Measurements from ENCODE around the gene MNS1. TPM values are rescaled to one million over a fixed set of nuclear protein-coding genes. Genes with fewer than 3 reads are reported as not detected.

Gene MNS1
- total and polyA plus RNA-seq, 2 experiments from 2014 or later = 2.9 to 16.9 TPM

DNA sequence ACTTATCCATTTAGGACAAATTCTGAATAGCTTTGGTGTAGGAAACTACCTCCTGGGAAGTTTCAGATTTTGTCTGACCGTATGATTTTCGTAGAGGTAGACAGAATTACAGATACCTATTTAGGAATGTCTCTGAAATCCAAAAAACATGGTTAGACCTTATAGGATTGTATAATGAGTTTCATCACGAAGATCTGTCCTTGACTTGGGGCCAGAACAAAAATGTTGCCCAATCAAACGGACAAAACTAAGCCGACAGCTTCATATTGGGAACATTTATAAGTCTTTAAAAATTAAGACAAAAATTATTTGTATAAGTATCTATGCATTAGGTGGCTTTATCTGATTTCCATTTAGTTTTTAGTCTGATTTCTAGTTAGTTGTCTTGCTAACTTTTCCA, 32.6 kb downstream of the MNS1 start:
- Histone ChIP-seq H3K4me2 (no peak overlapping the region), H3K4me3 (no peak overlapping the region), H3K4me1 (ENCODE audit: insufficient read depth) (no peaks in the 10 kb centered on the region), H3K27me3 (ENCODE audit: insufficient read depth) (no peaks in the 10 kb centered on the region), H3K9me2 (ENCODE audit: insufficient read depth) (no peaks in the 10 kb centered on the region), H3K36me3 (ENCODE audit: insufficient read depth) (no peaks in the 10 kb centered on the region), H2AFZ (no peak overlapping the region), H4K20me1 (replicated peaks; ENCODE audit: insufficient read depth) (no peaks in the 10 kb centered on the region), H3K27ac (ENCODE audit: low read depth) (no peak overlapping the region), H3K79me2 (replicated peaks; ENCODE audit: insufficient read depth) (no peaks in the 10 kb centered on the region), H3F3A (replicated peaks; ENCODE audit: low read depth) (no peaks in the 10 kb centered on the region)
- TF ChIP-seq POLR2AphosphoS5 (IDR thresholded peaks at IDR 0.05; ENCODE audit: low read depth) = no peak
- no peak for TF ChIP-seq JUNB (IDR thresholded peaks at IDR 0.05; ENCODE audit: unreplicated experiment)
- TF ChIP-seq CTCF (conservative IDR thresholded peaks at IDR 0.05; ENCODE audit: low read depth in 2 of 2) = no peak
- TF ChIP-seq ETS1 (IDR thresholded peaks at IDR 0.05) = no peak
- TF ChIP-seq ZNF331 (CRISPR knock-in tag; IDR thresholded peaks at IDR 0.05; ENCODE audit: low read depth) = no peak
- TF ChIP-seq ZNF114 (CRISPR knock-in tag; IDR thresholded peaks at IDR 0.05) = no peak
- TF ChIP-seq EZH2 (IDR thresholded peaks at IDR 0.05; ENCODE audit: low read depth, unreplicated experiment) = no peak
- TF ChIP-seq EZH2phosphoT487 (IDR thresholded peaks at IDR 0.05; ENCODE audit: unreplicated experiment) = no peak
- TF ChIP-seq NANOG (IDR thresholded peaks at IDR 0.05; ENCODE audit: borderline replicate concordance) = no peak
- TF ChIP-seq, protein P1, sequence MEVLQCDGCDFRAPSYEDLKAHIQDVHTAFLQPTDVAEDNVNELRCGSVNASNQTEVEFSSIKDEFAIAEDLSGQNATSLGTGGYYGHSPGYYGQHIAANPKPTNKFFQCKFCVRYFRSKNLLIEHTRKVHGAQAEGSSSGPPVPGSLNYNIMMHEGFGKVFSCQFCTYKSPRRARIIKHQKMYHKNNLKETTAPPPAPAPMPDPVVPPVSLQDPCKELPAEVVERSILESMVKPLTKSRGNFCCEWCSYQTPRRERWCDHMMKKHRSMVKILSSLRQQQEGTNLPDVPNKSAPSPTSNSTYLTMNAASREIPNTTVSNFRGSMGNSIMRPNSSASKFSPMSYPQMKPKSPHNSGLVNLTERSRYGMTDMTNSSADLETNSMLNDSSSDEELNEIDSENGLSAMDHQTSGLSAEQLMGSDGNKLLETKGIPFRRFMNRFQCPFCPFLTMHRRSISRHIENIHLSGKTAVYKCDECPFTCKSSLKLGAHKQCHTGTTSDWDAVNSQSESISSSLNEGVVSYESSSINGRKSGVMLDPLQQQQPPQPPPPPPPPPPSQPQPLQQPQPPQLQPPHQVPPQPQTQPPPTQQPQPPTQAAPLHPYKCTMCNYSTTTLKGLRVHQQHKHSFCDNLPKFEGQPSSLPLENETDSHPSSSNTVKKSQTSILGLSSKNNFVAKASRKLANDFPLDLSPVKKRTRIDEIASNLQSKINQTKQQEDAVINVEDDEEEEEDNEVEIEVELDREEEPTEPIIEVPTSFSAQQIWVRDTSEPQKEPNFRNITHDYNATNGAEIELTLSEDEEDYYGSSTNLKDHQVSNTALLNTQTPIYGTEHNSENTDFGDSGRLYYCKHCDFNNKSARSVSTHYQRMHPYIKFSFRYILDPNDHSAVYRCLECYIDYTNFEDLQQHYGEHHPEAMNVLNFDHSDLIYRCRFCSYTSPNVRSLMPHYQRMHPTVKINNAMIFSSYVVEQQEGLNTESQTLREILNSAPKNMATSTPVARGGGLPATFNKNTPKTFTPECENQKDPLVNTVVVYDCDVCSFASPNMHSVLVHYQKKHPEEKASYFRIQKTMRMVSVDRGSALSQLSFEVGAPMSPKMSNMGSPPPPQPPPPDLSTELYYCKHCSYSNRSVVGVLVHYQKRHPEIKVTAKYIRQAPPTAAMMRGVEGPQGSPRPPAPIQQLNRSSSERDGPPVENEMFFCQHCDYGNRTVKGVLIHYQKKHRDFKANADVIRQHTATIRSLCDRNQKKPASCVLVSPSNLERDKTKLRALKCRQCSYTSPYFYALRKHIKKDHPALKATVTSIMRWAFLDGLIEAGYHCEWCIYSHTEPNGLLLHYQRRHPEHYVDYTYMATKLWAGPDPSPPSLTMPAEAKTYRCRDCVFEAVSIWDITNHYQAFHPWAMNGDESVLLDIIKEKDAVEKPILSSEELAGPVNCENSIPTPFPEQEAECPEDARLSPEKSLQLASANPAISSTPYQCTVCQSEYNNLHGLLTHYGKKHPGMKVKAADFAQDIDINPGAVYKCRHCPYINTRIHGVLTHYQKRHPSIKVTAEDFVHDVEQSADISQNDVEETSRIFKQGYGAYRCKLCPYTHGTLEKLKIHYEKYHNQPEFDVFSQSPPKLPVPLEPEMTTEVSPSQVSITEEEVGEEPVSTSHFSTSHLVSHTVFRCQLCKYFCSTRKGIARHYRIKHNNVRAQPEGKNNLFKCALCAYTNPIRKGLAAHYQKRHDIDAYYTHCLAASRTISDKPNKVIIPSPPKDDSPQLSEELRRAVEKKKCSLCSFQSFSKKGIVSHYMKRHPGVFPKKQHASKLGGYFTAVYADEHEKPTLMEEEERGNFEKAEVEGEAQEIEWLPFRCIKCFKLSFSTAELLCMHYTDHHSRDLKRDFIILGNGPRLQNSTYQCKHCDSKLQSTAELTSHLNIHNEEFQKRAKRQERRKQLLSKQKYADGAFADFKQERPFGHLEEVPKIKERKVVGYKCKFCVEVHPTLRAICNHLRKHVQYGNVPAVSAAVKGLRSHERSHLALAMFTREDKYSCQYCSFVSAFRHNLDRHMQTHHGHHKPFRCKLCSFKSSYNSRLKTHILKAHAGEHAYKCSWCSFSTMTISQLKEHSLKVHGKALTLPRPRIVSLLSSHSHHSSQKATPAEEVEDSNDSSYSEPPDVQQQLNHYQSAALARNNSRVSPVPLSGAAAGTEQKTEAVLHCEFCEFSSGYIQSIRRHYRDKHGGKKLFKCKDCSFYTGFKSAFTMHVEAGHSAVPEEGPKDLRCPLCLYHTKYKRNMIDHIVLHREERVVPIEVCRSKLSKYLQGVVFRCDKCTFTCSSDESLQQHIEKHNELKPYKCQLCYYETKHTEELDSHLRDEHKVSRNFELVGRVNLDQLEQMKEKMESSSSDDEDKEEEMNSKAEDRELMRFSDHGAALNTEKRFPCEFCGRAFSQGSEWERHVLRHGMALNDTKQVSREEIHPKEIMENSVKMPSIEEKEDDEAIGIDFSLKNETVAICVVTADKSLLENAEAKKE (CRISPR knock-in tag; IDR thresholded peaks at IDR 0.05) = no peak
- no peak for TF ChIP-seq STAT1 (IDR thresholded peaks at IDR 0.05; ENCODE audit: unreplicated experiment)
- TF ChIP-seq CREB1 (CRISPR knock-in tag; IDR thresholded peaks at IDR 0.05; ENCODE audit: low read depth) = no peak
- TF ChIP-seq, protein P2, sequence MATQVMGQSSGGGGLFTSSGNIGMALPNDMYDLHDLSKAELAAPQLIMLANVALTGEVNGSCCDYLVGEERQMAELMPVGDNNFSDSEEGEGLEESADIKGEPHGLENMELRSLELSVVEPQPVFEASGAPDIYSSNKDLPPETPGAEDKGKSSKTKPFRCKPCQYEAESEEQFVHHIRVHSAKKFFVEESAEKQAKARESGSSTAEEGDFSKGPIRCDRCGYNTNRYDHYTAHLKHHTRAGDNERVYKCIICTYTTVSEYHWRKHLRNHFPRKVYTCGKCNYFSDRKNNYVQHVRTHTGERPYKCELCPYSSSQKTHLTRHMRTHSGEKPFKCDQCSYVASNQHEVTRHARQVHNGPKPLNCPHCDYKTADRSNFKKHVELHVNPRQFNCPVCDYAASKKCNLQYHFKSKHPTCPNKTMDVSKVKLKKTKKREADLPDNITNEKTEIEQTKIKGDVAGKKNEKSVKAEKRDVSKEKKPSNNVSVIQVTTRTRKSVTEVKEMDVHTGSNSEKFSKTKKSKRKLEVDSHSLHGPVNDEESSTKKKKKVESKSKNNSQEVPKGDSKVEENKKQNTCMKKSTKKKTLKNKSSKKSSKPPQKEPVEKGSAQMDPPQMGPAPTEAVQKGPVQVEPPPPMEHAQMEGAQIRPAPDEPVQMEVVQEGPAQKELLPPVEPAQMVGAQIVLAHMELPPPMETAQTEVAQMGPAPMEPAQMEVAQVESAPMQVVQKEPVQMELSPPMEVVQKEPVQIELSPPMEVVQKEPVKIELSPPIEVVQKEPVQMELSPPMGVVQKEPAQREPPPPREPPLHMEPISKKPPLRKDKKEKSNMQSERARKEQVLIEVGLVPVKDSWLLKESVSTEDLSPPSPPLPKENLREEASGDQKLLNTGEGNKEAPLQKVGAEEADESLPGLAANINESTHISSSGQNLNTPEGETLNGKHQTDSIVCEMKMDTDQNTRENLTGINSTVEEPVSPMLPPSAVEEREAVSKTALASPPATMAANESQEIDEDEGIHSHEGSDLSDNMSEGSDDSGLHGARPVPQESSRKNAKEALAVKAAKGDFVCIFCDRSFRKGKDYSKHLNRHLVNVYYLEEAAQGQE (IDR thresholded peaks at IDR 0.05; ENCODE audit: unreplicated experiment) = no peak
- H3K9me3 Mint-ChIP-seq = peaks cover 16% of the 10 kb centered on the region
- H3K27ac Mint-ChIP-seq = no peak overlapping the region
- H3K36me3 Mint-ChIP-seq (ENCODE audit: low read depth) = peaks cover 24% of the 10 kb centered on the region
- no peak overlapping the region for H3K4me3 Mint-ChIP-seq
- no peaks in the 10 kb centered on the region for H3K27me3 Mint-ChIP-seq (ENCODE audit: insufficient read depth, low read depth, poor library complexity)
- H3K4me1 Mint-ChIP-seq = no peaks in the 10 kb centered on the region
- no peak for ATAC-seq
- DNase-seq (ENCODE audit: low spot score) = no peak

Measured in GM23338 (cell line).